RKO (cell line): Measurements from ENCODE around the gene PLXDC2.
"Not testable (repeated sequence)": the region's sequence is repeated elsewhere in the genome, so short reads cannot be mapped to it uniquely, and the experiment has no call there.

ENCODE experiments used
- DNase-seq: peaks from one replicate; pipeline ENCODE4 v3.0.0-alpha.2; 2016; ENCODE audit warnings: low spot score

PLXDC2 gene

DNA sequence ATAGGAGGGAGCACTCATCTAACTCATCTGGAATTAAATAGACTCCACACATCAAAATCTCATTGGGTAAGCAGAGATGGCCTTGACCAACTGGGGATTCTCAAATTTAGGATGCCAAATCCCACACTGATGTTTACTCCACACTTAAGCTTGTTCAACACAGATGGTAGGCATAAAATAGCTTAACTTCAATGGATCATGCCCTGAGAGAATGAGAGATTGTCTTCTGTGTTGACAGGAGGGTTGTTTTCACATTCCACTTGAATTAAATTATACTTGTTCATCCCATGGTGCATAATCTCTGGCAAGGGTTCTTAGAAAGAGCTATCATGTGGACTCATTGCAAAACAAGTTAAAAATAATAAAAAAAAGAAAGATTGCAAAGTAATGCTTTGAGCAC, 391.4 kb downstream of the PLXDC2 start:
- DNase-seq = no peak

DNA sequence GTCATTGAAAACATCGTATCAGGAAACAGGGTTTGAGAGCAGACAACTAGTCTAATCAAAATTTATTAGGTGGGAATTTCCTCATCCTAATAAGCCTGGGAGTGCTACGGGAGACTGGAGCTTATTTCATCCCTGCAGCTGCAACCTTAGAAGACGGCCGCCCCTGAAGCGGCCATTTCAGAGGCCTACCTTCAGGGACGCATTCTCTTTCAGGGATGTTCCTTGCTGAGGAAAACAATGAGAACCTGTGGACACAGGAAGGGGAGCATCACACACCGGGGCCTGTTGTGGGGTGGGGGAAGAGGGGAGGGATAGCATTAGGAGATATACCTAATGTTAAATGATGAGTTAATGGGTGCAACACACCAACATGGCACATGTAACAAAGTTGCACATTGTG, 392.9 kb downstream of the PLXDC2 start:
- DNase-seq = not testable (repeated sequence)

DNA sequence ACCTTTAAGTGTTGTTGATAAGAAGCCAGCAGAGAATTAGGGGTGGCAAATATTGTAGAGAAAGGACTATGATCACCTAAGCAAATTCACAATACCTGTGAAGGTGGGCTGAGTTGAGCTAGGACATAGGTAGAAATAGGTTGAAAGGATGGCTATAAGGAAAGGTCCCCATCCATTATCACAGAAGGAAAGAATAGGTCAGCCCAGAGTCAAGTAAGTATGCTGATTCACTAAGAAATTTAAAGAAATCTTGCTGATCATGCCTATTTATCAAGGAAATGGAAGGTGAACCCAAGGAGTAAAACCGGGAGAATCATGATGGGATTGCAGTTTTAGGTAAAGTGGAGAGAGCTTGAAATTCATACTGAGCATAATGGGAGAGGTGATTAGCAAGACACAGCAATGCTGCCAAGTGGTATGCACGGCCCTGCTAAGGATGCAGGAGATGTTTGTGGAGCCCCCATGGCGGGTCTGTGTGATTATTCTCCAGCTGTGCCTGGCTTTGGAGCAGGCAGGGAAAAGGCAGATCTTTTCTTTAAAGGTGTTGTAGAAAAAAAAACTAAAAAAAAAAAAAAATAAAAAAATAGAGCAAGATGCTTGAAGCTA, 399.4 kb downstream of the PLXDC2 start:
- no peak for DNase-seq

DNA sequence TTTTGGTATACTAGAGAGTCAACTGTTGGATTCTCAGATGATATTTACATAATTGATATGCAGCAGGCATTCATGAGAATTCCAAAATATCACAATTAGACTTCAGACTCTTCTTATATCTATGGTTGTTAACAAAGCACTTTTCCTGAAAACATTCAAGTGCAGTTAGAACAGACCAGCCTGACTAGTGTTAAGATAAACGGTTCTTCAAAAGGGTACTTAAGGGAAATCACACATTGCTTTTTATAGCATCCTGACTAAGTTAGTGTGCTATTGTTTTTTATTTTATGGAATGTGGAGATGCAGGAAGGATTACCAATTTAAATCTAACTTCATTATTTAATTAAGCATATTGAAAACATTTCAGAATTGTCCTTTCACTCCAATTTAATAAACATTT, 405.1 kb downstream of the PLXDC2 start:
- DNase-seq = no peak

DNA sequence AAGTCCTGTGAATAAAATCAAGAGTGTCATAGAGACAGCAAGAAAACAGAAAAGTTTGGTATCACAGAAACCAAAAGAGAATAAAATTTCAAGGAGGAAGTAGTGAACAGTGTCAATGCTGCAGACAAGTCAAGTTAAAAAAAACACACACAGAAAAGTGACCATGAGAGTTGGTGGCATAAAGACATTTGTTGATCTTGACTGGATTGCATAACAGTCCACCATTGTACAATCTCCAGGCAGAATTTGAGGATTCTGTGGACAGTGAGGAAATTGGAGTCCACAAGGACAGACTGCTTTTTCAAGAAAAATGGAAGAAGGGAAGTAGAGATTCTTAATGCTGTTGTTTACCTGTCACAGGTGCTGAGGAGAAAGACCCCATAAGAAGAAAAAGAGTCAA, 412.5 kb downstream of the PLXDC2 start:
- no peak for DNase-seq

DNA sequence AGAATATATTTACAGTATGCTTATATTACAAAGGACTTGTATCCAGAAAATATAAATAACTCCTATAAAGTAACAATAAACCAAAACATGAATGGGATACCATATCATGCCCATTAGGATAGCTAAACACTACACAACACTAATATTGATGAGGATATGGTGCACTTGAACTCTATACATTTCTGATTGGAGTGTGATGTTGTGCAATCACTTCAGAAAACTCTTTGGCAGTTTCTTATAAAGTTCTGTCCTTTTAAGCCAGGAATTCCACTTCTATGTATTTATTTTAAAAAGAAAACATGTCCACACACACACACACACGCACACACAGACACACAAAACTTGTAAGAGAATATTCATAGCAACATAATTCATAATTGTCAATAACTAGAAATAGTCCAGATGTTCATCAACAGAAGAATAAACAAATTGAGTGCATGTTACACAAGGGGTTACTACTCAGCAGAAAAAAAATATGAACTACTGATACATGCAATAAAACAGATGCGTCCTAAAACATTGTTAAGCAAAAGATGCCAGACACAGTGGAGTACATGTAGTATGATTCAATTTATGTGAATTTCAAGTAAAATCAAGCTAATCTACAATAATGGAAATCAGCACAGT, 416.0 kb downstream of the PLXDC2 start:
- DNase-seq = no peak

DNA sequence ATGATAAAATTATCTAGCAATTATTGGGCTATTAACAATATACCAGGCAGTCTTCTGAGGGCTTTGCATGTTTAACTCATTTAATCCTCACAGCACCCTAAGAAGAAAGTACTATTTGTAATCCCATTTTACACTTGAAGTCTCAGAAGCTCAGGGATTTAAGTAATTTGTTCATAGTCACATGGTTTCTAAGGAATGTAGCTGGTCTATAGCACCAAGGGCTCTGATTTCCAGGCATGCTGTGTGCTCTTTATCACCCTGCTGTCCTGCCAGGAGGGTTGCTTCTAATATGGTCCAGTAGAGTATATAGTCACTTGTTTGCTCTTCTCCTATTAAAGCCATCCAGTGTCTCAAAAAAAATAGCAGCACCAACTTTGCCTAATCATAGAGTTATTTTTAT, 417.2 kb downstream of the PLXDC2 start:
- DNase-seq = no peak

DNA sequence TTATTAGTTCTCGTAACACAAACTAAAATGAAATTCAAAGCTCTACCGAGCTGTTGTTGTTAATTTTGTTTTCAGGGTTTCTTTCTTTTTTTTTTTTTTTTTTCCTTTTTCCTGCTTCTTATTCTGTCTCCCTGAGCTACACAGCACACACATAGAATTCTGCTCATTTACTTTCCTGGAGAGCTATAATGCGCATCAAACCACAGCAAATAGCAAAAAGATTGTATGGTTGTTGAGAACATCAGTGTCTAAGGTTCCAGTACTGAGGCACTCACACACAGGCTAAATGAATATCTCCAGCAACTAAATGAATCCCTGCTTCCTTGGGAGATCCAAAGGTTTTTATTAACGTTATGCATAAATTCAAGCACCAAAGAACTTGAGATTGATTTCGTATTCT, 418.3 kb downstream of the PLXDC2 start:
- no peak for DNase-seq

DNA sequence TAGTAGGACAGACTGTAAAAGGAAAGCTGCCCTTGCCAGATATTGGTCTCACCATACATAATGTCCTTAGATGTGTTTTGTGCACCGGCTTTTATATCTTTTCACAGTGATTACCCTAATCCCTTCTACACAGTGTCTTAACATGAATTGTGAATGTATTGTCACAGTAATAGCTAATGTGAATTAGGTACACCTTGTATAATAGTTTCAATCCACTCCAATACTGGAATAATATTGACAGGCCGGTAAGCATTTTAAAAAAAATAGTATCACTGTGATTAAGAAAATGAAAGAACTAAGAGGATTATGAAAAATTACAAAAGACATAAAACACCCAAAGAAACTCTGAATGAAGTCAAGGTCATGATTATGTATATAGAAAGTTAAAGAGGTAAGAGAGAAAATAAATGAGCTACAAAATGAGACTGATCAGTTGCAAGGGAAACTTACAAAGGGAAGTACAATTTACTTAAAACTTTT, 420.9 kb downstream of the PLXDC2 start:
- DNase-seq = no peak

DNA sequence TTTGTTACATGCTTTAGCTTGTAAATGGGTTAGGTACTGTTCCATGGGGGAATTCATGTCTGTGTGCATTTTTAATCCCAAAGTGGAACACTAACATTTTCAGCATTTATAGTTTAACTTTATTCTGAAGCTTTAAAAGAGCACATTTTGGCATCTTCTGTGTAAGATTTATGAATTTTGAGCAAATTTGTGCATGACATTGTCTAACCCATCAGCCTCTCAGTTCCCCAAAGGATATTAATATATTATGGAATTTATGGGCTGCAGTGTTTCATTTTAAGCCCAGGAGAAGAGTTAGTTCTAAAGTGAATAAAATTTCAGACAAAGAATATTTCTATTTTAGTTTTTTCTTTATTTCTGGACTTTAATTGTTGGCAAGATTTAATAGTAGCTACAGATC, 421.4 kb downstream of the PLXDC2 start:
- DNase-seq = no peak

DNA sequence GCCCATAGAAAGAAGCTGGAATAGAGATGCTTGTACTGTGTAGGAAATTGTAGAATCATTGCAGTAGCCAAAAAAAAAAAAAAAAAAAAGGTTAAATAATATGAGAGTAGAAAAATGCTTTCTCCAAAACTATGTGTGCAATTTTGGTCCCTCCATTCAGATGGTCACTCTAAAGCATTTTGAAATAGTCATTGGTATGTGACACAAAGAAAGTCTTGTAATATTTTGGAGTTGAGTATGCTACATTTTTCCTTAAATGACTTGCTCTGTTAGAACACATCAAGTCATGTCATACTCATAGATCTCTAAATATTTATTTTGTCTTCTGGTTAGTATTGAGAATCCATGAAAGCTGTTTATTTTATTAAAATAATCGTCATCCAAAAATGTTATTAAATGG, 424.4 kb downstream of the PLXDC2 start:
- no peak for DNase-seq

DNA sequence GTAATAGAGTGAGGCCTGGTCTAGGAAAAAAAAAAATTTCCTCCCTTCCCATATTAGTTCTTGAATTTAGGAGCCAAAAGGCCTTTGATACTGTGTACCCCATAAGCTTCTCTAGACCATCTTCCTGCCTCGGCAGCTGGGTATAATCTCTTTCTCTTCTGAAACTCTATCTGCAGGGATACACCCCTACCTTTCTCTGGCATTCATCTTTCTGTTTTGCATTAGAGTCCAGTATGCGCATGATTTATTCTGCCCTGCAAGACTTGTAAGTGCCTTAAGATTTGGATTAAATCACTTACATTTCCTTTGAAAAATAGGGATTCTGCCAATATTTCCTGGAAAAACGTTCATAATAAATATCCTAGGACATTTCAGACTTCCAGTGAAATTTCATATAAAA, 431.2 kb downstream of the PLXDC2 start:
- no peak for DNase-seq

DNA sequence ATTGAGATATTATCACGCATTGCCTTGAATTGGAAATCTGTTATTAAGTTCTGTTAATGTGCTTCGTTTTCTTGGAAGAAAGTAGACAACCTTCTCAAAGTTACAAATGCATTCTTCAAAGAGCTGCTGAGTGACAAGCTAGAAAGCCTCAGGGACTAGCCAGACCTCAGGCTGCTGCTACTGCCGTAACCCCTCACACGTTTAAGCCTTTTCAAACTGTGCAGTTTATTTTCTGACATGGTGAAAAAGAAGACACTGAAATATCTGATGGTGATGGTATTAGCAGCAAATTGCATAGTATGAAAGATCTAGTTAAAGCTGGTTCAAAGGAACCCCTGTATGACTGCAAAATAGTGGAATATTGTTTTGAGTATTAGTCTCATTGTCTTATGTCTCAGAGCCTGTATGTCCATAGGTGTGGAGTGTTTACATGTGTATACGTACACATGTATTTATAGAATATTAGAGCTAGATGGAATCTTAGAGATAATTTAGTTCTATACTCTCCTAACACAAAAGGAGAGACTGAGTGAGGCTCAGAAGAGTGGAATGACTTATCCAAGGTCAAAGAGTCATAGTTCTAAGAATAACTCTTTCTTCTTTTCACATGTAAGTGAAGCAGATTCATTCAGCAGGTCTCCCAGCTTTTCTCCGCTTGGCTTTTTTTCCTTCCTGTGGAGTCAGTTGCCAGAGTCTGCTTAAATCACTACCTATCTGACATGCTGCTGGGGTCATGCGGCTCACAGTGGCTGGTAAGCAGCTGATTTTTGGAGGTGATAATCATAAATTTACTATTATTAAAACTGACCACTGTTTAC, 431.9 kb downstream of the PLXDC2 start:
- DNase-seq = no peak

DNA sequence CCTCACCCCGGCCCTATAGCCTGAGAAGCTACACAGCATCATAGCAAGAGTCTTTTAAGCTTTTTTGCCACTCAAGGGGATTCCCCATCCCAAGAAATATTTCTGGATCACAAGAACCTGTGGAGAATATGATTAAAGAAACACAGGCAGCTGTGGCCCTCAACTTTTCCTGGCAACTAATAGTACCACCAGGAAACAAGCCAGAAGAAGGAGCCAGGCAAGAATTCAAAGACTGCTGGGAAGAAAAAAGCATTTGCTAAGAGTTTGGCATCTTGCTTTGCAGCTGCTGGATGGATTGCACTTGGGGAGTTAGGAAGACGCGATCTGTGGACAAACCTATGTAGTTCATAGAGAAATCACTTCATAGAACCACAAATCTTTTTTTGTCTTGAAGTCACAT, 437.8 kb downstream of the PLXDC2 start:
- DNase-seq = no peak

DNA sequence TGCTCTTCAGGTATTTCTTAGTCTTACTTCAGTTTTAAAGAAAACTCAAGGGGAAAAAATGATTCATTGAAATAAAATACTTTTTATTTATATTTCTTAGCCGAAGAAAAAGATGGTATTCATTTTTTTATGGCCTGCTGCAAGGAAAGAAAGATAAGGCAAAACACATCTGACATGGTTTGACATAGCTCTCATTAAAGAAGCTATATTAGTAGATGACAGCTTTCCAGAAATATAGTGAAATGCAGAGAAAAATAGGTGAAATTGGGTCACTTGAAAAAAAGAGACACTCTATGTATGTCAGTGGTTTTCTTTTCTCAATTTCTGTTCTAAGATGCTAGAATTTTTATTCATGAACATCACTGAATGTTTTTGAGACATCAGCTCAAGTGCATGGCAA, 438.3 kb downstream of the PLXDC2 start:
- DNase-seq = no peak

DNA sequence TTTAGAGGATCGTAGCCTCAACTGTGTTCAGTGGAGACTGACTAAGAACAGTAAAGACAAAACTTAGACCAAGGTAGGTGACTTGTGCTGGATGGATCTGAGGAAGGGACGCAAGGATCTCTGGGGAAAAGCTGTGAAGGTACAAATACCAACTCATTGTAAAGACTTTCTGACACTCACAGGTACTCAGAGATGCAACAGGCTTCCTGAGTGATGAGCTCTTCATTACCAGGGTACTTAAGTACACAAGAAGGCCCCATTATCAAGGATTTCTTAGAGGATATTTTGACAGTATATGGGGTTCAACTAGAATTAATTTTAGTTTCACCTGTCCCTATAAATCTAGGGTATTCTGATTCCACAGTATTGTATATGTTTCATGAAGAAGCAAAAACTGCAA, 440.7 kb downstream of the PLXDC2 start:
- DNase-seq = no peak

DNA sequence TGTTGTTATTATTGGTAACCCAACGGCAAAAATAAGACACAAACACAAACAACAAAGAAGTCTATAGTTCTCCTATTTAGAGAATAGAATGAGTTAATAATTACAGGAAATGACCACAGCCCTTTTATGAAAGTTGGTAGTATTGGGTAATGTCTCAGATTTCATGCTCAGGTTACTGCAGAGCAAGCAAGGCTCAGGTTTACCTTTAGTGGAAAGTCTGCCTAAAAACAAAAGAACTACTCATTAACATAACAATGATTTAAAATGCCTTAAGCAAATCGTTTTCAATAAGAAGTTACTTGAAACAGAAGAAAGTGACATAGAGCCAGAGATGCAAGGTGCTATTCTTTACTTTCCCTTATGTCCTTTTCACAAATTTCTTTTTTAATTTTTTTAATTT, 441.2 kb downstream of the PLXDC2 start:
- no peak for DNase-seq

DNA sequence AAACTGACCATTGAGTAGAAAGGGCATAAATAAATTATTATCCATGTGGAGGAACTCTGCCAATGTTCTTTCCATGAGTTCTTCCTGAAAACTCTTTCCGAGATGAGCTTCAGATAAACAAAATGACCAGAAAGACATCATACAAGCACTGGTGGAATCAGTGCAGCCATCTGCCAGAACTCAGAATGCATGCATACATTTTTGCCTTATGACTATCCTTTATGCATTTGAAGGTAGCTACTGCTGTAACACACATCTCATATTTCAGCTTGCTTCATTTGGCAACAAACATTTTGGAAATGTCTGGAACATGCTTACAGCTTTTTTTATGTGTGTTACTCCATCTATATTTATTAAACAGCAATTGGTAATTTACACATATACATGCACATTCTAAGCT, 448.9 kb downstream of the PLXDC2 start:
- no peak for DNase-seq

DNA sequence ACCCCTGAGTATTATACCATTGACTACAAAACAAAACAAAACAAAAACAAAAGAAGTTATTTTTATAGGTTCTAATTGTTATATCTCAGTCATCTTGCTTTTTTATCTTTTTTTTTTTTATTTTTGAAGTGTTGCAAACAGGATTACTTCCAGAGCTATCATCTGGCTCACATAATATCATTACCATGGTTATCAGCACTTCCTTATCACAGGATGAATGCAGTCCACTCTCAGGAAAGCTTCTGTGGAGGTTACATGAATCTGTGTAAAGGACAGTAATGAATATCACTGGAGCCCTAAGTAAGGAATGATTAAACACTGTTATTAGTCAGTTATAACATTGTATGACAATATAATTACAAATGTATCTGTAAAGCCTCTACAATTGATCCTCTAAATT, 451.5 kb downstream of the PLXDC2 start:
- DNase-seq = no peak

DNA sequence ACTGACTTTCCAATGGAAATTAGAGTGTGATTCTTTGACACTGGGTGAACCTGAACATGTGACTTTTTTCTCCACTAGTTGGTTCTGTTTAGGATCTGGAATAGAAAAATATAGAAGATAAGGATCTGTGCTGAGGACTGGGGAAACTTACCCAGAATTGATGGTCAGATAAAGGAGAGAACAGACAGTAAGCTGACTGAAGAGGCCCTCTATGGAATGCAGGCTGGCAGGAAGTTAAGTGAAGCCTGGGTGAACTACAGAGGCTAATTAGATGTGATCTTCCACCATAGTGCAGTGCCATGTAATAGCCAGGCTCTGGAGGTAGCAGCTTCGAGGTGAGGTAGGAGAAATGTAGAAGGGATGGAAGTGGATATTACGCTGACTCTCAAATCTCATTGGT, 455.3 kb downstream of the PLXDC2 start:
- no peak for DNase-seq

DNA sequence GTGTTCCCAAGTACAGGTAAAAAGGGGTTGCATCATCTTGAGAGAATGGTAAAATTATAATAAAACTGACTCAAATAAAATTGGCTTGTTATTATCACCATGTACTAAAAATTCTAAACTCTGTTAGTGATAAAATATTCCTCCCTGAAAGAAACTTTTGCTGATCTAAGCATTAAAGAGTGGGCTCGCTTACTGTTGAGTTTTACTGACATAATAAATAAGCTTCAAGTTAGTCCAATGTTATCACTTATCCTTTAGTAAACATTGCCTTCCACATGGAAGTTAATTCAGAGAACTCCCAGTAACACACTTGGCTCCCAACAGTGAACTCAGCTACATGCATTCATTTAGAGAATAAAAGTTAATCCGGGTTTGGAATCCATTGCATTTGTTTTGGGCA, 456.4 kb downstream of the PLXDC2 start:
- no peak for DNase-seq

DNA sequence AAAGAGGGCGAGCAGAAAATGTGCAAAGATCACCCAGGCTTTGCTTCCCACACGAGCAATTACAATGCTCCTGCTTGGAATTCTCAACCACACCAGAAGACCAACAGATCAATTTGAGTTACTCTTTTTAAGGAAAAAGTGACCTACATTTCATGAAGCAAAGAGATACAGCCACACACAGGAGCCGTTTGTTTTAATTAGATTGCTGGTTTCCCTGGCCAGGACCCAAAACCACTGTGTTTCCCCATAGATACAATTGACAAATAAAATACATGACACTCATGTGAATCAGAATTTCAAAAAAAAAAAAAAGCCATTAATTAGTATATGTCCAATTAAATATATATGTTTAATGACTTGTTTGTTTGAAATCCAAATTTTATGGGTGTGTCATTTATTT, 458.3 kb downstream of the PLXDC2 start:
- DNase-seq = no peak
